Osteoblast (primary cell): ENCODE data around the gene RUNDC1. TPM values are rescaled to one million over a fixed set of nuclear protein-coding genes. Genes with fewer than 3 reads are reported as not detected.

Experiments used
- DNase-seq: peaks from one replicate; pipeline ENCODE4 v3.0.0; 2011; ENCODE audit warnings: low spot score, mixed read lengths; ENCODE audit not compliant: insufficient read length; ENCODE audit errors: missing footprints
- H2AFZ ChIP-seq: 2 replicates; pipeline ENCODE4 v1.6.0; 2011; ENCODE audit warnings: mild to moderate bottlenecking, low read length
- H3K27ac ChIP-seq: 2 replicates; pipeline ENCODE4 v1.5.1; 2011; ENCODE audit warnings: mild to moderate bottlenecking, low read depth, low read length, moderate library complexity
- H3K27me3 ChIP-seq: 2 replicates; pipeline ENCODE4 v1.6.0; 2012; ENCODE audit warnings: mild to moderate bottlenecking, control low read depth, inconsistent platforms, low read length, moderate library complexity; ENCODE audit not compliant: insufficient read depth
- H3K36me3 ChIP-seq: 2 replicates; pipeline ENCODE4 v1.5.1; 2011; ENCODE audit warnings: mild to moderate bottlenecking, low read length, control low read depth, moderate library complexity; ENCODE audit not compliant: insufficient read depth
- H3K4me1 ChIP-seq: 2 replicates; pipeline ENCODE4 v1.5.1; 2011; ENCODE audit warnings: mild to moderate bottlenecking, low read length, control low read depth, moderate library complexity; ENCODE audit not compliant: insufficient read depth
- H3K4me2 ChIP-seq: 2 replicates; pipeline ENCODE4 v1.6.0; 2011; ENCODE audit warnings: mild to moderate bottlenecking, low read length; ENCODE audit not compliant: insufficient read depth
- H3K4me3 ChIP-seq: fragments of 200-600 bp; sonication (generic); 3 replicates; pipeline ENCODE4 v1.5.1; 2012; ENCODE audit warnings: mild to moderate bottlenecking, low read length, inconsistent platforms; ENCODE audit not compliant: insufficient read depth
- H3K79me2 ChIP-seq: 2 replicates; pipeline ENCODE4 v1.6.0; 2012; ENCODE audit warnings: mild to moderate bottlenecking, low read length, control low read depth, inconsistent platforms; ENCODE audit not compliant: insufficient read depth
- H3K9me3 ChIP-seq: 2 replicates; pipeline ENCODE4 v1.5.1; 2011; ENCODE audit warnings: low read depth, low read length, control low read depth
- H4K20me1 ChIP-seq: 2 replicates; pipeline ENCODE4 v1.6.0; 2012; ENCODE audit warnings: mild to moderate bottlenecking, low read length, control low read depth; ENCODE audit not compliant: insufficient read depth
- total RNA-seq: library from RNA; depleted of rRNA; stranded (reverse); fragments of >200 nt; gene quantifications from 2 replicates; pipeline ENCODE4 v1.2.3, GENCODE V29; 2012
- TF ChIP-seq, protein P1 (sequence below): IDR thresholded peaks from 2 replicates; pipeline ENCODE4 v1.5.1; 2011; ENCODE audit warnings: mild to moderate bottlenecking, low read depth, low read length, moderate library complexity; ENCODE audit errors: extremely low read depth

The RUNDC1 gene
- total RNA-seq, 1 donor, result 10.1 TPM

DNA sequence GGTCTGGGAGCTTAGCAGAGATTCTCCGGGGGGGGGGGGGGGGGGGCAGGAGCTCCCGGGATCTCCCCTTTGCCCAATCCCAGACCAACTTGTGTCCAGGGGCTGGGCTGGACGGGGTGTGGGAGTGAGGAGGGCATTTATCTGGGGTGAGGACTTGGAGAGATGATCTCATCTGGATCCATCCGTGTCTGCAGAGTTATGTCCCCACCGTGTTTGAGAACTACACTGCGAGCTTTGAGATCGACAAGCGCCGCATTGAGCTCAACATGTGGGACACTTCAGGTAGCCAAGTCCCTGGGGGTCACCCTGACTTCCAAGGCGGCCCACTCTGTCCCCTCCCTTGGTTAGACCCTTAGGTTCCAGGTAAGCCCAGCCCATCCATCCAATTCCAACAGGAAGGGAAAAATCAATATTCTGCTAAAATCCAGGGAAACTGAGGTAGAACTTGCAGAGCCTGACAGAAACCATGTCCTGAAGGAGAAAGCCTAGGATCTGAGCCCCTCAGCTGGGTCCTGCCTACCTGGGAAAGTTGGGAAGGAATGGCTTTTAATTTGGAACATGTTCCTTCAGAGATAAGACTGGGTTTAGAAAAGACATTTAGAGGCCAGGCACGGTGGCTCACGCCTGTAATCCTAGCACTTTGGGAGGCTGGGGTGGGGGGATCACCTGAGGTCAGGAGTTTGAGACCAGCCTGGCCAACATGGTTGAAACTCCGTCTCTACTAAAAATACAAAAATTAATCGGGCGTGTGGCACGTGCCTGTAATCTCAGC lies 45.6 kb downstream of the RUNDC1 start:
- H3K9me3 ChIP-seq, result no peaks in the 10 kb centered on the region
- no peaks in the 10 kb centered on the region for H3K27me3 ChIP-seq
- peaks cover 4% of the 10 kb centered on the region for H3K4me1 ChIP-seq
- no peak overlapping the region for H3K27ac ChIP-seq
- H3K4me3 ChIP-seq, result no peak overlapping the region
- no peaks in the 10 kb centered on the region for H4K20me1 ChIP-seq
- peaks cover 15% of the 10 kb centered on the region for H3K79me2 ChIP-seq
- H2AFZ ChIP-seq, result no peak overlapping the region
- no peaks in the 10 kb centered on the region for H3K36me3 ChIP-seq
- no peak overlapping the region for H3K4me2 ChIP-seq
- TF ChIP-seq, protein P1, sequence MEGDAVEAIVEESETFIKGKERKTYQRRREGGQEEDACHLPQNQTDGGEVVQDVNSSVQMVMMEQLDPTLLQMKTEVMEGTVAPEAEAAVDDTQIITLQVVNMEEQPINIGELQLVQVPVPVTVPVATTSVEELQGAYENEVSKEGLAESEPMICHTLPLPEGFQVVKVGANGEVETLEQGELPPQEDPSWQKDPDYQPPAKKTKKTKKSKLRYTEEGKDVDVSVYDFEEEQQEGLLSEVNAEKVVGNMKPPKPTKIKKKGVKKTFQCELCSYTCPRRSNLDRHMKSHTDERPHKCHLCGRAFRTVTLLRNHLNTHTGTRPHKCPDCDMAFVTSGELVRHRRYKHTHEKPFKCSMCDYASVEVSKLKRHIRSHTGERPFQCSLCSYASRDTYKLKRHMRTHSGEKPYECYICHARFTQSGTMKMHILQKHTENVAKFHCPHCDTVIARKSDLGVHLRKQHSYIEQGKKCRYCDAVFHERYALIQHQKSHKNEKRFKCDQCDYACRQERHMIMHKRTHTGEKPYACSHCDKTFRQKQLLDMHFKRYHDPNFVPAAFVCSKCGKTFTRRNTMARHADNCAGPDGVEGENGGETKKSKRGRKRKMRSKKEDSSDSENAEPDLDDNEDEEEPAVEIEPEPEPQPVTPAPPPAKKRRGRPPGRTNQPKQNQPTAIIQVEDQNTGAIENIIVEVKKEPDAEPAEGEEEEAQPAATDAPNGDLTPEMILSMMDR, result no peak
- DNase-seq, result peak; percentile 90

DNA sequence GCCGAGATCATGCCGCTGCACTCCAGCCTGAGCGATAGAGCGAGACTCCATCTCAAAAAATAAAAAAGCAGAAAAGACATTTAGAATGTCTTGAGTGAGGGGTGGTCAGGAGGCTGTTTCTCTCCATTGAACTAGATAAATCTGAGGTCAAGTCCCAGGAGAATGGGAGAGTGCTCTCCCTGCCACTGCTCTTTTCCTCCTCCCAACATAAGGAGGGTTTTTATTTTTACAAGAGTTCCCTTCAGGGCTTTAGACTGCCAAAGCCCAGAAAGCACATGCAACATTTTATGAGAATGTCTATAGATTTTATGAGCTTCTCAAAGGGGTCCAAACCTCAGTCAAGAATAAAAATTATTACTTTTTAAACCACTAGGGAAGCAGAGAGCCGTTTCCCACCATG lies 46.2 kb downstream of the RUNDC1 start:
- Histone ChIP-seq H3K9me3 (no peaks in the 10 kb centered on the region), H2AFZ (no peak overlapping the region), H3K27ac (no peak overlapping the region), H3K27me3 (no peaks in the 10 kb centered on the region), H3K36me3 (no peaks in the 10 kb centered on the region), H3K4me1 (peaks cover 3% of the 10 kb centered on the region), H3K4me3 (no peak overlapping the region), H3K4me2 (no peak overlapping the region), H4K20me1 (no peaks in the 10 kb centered on the region), H3K79me2 (peaks cover 8% of the 10 kb centered on the region)
- TF ChIP-seq, protein P1, result no peak
- peak; percentile 79 for DNase-seq

DNA sequence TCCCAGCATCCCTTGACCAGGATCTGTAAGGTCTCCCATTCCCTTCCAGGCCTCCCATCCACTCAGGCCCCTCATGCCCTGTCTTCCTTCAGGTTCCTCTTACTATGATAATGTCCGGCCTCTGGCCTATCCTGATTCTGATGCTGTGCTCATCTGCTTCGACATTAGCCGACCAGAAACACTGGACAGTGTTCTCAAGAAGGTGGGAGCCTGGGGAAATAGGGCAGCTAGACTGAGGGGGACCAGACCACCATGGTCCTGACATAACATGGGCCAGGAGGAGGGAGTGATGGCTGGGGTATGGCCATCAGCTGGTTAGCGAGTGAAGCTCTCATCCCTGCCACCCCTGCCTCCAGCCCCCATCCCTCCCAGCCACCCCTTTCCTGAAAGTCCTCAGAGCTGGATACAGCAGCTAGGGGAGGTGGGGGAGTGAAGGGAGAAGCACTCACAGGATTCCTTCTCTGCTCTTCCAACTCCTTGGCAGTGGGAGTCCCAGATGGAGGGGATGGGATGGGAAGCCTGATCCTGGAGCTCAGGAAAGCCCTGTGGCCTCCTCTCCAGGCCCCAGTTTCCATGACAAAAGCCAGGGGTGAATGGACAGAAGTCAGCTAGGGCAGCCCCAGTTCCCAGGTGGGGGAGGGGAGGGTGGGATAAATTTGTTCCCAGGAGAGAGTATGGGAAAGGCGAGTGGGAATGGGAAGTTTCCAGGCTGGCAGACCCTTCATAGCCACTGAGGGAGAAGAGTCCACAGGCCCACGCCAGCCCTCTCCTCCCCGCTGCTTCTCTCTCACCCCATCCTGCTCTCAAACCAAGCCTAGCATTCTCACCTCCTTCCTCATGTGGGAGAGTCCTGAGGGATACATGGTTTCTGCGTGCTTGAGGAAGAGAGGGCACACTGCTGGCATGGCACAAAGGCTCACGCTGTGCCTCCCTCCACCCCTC lies 47.0 kb downstream of the RUNDC1 start:
- no peak overlapping the region for H3K27ac ChIP-seq

More for the DNA sequence above, 47.0 kb downstream of the RUNDC1 start:
- Histone ChIP-seq H3K9me3 (no peaks in the 10 kb centered on the region), H3K79me2 (peaks cover under 1% of the 10 kb centered on the region), H3K27me3 (no peaks in the 10 kb centered on the region), H4K20me1 (no peaks in the 10 kb centered on the region), H3K4me2 (no peak overlapping the region), H2AFZ (no peak overlapping the region), H3K4me3 (no peak overlapping the region), H3K36me3 (no peaks in the 10 kb centered on the region), H3K4me1 (peaks cover 3% of the 10 kb centered on the region)
- peak; percentile 71 for DNase-seq
- TF ChIP-seq, protein P1, result no peak
